Uterus (tissue), 2 donors: ENCODE results near the gene CCIN.
"Not testable (repeated sequence)": the region's sequence is repeated elsewhere in the genome, so short reads cannot be mapped to it uniquely, and the experiment has no call there.

ENCODE experiments used
- CTCF ChIP-seq, 4 experiments: fragments of 200-600 bp in 2 of 4; fragments of 450-650 bp in 2 of 4; sonication (generic) in 2 of 4; IDR thresholded peaks; one replicate each; pipeline ENCODE4 v1.5.1; 2016 to 2019; ENCODE audit warnings: antibody characterized with exemption in 4 of 4, mild to moderate bottlenecking in 2 of 4, moderate library complexity in 1 of 4
- POLR2A ChIP-seq, 2 donors: fragments of 450-650 bp; IDR thresholded peaks; one replicate each; pipeline ENCODE4 v1.6.1; 2016; ENCODE audit warnings: antibody characterized with exemption in 2 of 2, mild to moderate bottlenecking in 1 of 2, moderate library complexity in 1 of 2

GRCh38 chr9:36175209-36175608, 6.0 kb downstream of the CCIN start:
- TF ChIP-seq CTCF, POLR2A (IDR thresholded peaks at IDR 0.05): not testable (repeated sequence)
